ENCODE measurements around the gene TNXB.
A peak's percentile ranks its signal among the peaks of the same experiment; 100 is the strongest.

Gene TNXB

GRCh38 chr6:32127717-32128592 is 18.8 kb upstream of the TNXB start, which contains the start of gene ATF6B:
Gene ATF6B, minus strand, starts transcription at chr6:32128246. Its CDS starts 39 bp downstream, at chr6:32128207.
- Histone ChIP-seq H3K9me3 (no peaks in the 10 kb centered on the region), H3K4me2 (peak within 1 kb of the TSS; percentile 98)

DNA sequence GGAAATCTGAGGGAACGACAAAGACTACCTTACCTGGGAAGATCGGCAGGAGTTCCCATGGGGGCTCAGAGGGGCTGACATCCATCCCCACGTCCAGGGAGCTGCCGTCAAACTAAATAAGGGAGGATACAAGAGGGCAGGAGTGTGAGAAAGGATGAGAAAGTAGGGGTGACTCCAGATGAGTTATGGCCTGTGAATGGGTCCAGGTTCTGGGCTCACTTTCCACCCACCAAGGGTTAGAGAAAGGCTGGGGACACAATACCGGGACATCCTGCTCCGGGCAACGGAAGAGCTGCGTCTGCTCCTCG is 18.2 kb upstream of the TNXB start:
- Histone ChIP-seq H3K27ac (peak overlapping the region; percentile 90), H3K4me2 (peak overlapping the region; percentile 92), H4K20me1 (no peaks in the 10 kb centered on the region), H3K4me3 (peak overlapping the region; percentile 92), H3K27me3 (no peaks in the 10 kb centered on the region), H3K9me3 (no peaks in the 10 kb centered on the region), H3K36me3 (peaks cover 45% of the 10 kb centered on the region), H3K9ac (peak overlapping the region; percentile 95), H3K4me1 (peaks cover 35% of the 10 kb centered on the region)
- TF ChIP-seq Cebpa-rat (IDR thresholded peaks at IDR 0.05), result no peak

More at GRCh38 chr6:32127717-32128592, 18.8 kb upstream of the TNXB start, which contains the start of gene ATF6B:
- Histone ChIP-seq H3K4me3 (peak within 1 kb of the TSS; percentile 92), H3K27ac (peak within 1 kb of the TSS; percentile 90), H3K27me3 (no peaks in the 10 kb centered on the region), H3K36me3 (peaks cover 39% of the 10 kb centered on the region), H4K20me1 (no peaks in the 10 kb centered on the region), H3K4me1 (peaks cover 35% of the 10 kb centered on the region), H3K9ac (peak within 1 kb of the TSS; percentile 95)
- TF ChIP-seq Cebpa-rat (IDR thresholded peaks at IDR 0.05), result no peak

GRCh38 chr6:32126880-32127279 is 17.7 kb upstream of the TNXB start:
- H3K9ac ChIP-seq, result peak overlapping the region; percentile 95

GRCh38 chr6:32123681-32124080 is 14.5 kb upstream of the TNXB start:
- H3K27me3 ChIP-seq, result no peaks in the 10 kb centered on the region
- no peaks in the 10 kb centered on the region for H3K9me3 ChIP-seq
- H3K4me3 ChIP-seq, result no peak overlapping the region
- H3K4me2 ChIP-seq, result no peak overlapping the region
- H4K20me1 ChIP-seq, result no peaks in the 10 kb centered on the region; the same call in 1 of the 2 replicates
- peaks cover 23% of the 10 kb centered on the region for H3K4me1 ChIP-seq
- H3K9ac ChIP-seq, result no peak overlapping the region
- TF ChIP-seq Cebpa-rat (IDR thresholded peaks at IDR 0.05), result no peak
- no peak overlapping the region for H3K27ac ChIP-seq
- H3K36me3 ChIP-seq, result peaks cover 81% of the 10 kb centered on the region

More at GRCh38 chr6:32126880-32127279, 17.7 kb upstream of the TNXB start:
- Histone ChIP-seq H3K27ac (no peak overlapping the region), H3K4me3 (peak overlapping the region; percentile 92), H3K4me1 (peaks cover 35% of the 10 kb centered on the region), H3K4me2 (peak overlapping the region; percentile 92), H3K9me3 (no peaks in the 10 kb centered on the region), H4K20me1 (no peaks in the 10 kb centered on the region; the same call in 1 of the 2 replicates), H3K27me3 (no peaks in the 10 kb centered on the region), H3K36me3 (peaks cover 50% of the 10 kb centered on the region)
- TF ChIP-seq Cebpa-rat (IDR thresholded peaks at IDR 0.05), result no peak

GRCh38 chr6:32120573-32121059 is 11.5 kb upstream of the TNXB start:
- H4K20me1 ChIP-seq, result peaks cover 4% of the 10 kb centered on the region; the same call in 1 of the 2 replicates
- H3K4me1 ChIP-seq, result peaks cover 7% of the 10 kb centered on the region; the same call in 1 of the 2 replicates
- TF ChIP-seq Cebpa-rat (IDR thresholded peaks at IDR 0.05), result no peak
- peaks cover 99% of the 10 kb centered on the region for H3K36me3 ChIP-seq
- no peak overlapping the region for H3K27ac ChIP-seq
- no peak overlapping the region for H3K4me3 ChIP-seq
- no peak overlapping the region for H3K4me2 ChIP-seq
- H3K9me3 ChIP-seq, result no peaks in the 10 kb centered on the region
- H3K9ac ChIP-seq, result 0 out of 2 replicates have a peak overlapping the region, but pooled peaks have one; percentile 19
- H3K27me3 ChIP-seq, result no peaks in the 10 kb centered on the region

DNA sequence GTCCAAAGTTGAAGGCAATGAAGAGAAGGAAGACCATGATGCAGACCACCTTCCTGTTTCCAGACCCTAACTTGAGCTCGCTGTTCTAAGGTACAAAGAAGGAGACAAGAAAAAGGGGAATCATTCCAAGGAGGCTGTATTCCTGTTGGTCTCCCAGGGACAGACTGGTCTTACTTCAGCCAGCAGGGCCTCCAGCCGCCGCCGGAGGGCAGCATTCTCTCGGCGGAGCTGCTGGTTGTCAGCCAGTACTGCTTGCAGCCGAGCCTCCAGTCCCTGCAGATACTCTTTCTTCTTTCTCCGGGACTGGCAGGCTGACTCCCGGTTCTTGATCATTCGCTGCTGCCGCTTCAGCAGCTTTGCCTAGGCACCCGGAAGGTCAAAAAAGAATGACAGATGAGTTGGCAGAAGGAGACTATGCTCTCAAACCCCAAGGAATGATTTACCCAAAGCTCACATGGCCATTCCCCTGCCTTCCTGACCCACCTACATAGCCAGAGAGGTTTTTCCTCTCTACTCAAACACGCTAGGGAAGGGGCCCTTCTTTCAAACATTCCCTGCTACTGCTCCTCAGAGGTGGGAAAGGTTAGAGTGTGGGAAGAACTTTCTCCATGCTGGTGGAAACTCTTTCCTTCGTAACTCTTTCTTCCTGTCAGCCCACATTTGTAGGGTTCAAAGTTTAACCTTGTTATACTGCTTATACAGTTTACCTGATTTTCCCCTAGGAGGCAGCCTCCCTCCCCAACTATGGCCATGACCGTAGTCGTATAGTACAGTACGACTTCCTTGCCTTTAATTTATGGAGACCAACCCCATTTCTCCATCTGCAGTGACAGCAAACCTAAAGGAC is 9.9 kb upstream of the TNXB start:
- Histone ChIP-seq H3K27me3 (no peaks in the 10 kb centered on the region), H3K4me1 (peaks cover 7% of the 10 kb centered on the region; the same call in 1 of the 2 replicates), H3K9me3 (no peaks in the 10 kb centered on the region), H3K4me2 (no peak overlapping the region), H4K20me1 (peaks cover 4% of the 10 kb centered on the region; the same call in 1 of the 2 replicates), H3K4me3 (no peak overlapping the region), H3K9ac (no peak overlapping the region), H3K27ac (no peak overlapping the region), H3K36me3 (peaks cover 98% of the 10 kb centered on the region)
- no peak for TF ChIP-seq Cebpa-rat (IDR thresholded peaks at IDR 0.05)

GRCh38 chr6:32117461-32117860 is 8.3 kb upstream of the TNXB start:
- Histone ChIP-seq H3K36me3 (peaks cover 92% of the 10 kb centered on the region), H3K4me2 (no peak overlapping the region), H3K9me3 (no peaks in the 10 kb centered on the region), H3K27me3 (no peaks in the 10 kb centered on the region), H3K9ac (peak overlapping the region; percentile 53), H3K27ac (no peak overlapping the region), H3K4me3 (no peak overlapping the region), H3K4me1 (peaks cover 7% of the 10 kb centered on the region; the same call in 1 of the 2 replicates), H4K20me1 (peaks cover 4% of the 10 kb centered on the region; the same call in 1 of the 2 replicates)
- no peak for TF ChIP-seq Cebpa-rat (IDR thresholded peaks at IDR 0.05)

DNA sequence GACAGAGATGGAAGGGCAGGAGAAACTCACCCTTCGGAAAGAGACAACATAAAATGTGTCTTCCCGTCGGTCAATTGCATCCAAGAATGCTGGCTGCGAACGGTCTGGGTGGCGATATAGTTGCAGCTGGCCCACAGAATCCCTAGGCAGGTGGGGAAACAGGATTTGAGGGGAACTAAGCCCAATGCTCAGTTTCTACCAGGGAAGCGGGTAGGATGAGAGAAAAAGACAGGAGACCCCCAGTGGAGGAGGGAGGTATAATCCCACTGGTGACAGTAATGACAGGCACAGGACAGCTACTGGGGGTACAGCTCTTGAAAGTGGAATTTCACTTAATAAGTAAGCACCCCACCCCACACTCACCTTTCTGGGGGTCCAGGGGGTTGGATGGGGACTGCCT is 7.5 kb upstream of the TNXB start:
- Histone ChIP-seq H3K9me3 (no peaks in the 10 kb centered on the region), H4K20me1 (peaks cover 4% of the 10 kb centered on the region; the same call in 1 of the 2 replicates), H3K4me3 (no peak overlapping the region), H3K4me1 (peaks cover 7% of the 10 kb centered on the region; the same call in 1 of the 2 replicates), H3K27me3 (no peaks in the 10 kb centered on the region), H3K9ac (peak overlapping the region; percentile 53; the same call in 1 of the 2 replicates), H3K27ac (no peak overlapping the region), H3K36me3 (peaks cover 86% of the 10 kb centered on the region), H3K4me2 (no peak overlapping the region)
- TF ChIP-seq Cebpa-rat (IDR thresholded peaks at IDR 0.05), result no peak

DNA sequence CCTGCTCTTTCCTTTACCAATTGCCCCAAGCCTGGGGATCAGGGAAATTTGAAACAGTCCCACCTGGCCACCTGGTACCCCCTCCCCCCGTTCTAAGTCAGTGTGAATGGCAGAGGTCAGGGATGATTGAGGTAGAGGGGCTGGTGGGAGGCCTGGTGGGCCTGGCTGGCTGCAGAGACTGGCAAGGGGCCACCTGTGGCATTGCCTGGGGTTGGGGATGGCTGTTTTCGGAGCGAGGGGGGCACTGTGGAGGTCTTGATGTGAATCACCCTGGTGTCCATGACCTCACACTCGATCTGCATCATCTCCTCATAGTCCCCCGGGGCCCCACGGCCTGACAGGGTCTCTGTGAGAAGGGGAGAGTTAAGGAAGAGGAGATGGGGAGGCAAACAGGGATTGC is 6.5 kb upstream of the TNXB start:
- no peak overlapping the region for H3K4me2 ChIP-seq
- no peak overlapping the region for H3K27ac ChIP-seq
- peaks cover 86% of the 10 kb centered on the region for H3K36me3 ChIP-seq
- H3K9me3 ChIP-seq, result no peaks in the 10 kb centered on the region
- H3K4me3 ChIP-seq, result no peak overlapping the region
- H4K20me1 ChIP-seq, result 0 out of 2 replicates have a peak, but pooled peaks cover 4% of the 10 kb centered on the region
- no peaks in the 10 kb centered on the region for H3K27me3 ChIP-seq
- no peak overlapping the region for H3K9ac ChIP-seq
- H3K4me1 ChIP-seq, result peaks cover 7% of the 10 kb centered on the region; the same call in 1 of the 2 replicates
- no peak for TF ChIP-seq Cebpa-rat (IDR thresholded peaks at IDR 0.05)

Data from BLaER1 (cell line).